Liver (tissue), 9 donors: ENCODE measurements around the gene LLGL2. TPM values are rescaled to one million over a fixed set of nuclear protein-coding genes. Genes with fewer than 3 reads are reported as not detected.

Experiments used
- DNase-seq: peaks from one replicate; pipeline ENCODE4 v3.0.0-alpha.2; 2017; ENCODE audit warnings: low spot score
- H3K27ac ChIP-seq, 2 donors: one replicate each; pipeline ENCODE4 v1.7.0; 2013; ENCODE audit warnings: inconsistent platforms in 2 of 2, low read length in 2 of 2, control low read depth in 1 of 2, low read depth in 1 of 2, mild to moderate bottlenecking in 1 of 2
- H3K27me3 ChIP-seq, 4 donors: one replicate each; pipeline versions ENCODE4 v1.6.1 to v1.7.0; 2013; ENCODE audit warnings: low read length in 3 of 4, inconsistent platforms in 1 of 4, mild to moderate bottlenecking in 1 of 4, moderate library complexity in 1 of 4; ENCODE audit not compliant: control insufficient read depth in 4 of 4, insufficient read depth in 4 of 4
- H3K36me3 ChIP-seq, 4 donors: one replicate each; pipeline versions ENCODE4 v1.6.1 to v1.7.0; 2013; ENCODE audit warnings: low read length in 3 of 4, mild to moderate bottlenecking in 3 of 4, low read depth in 1 of 4, moderate library complexity in 1 of 4; ENCODE audit not compliant: control insufficient read depth in 4 of 4, insufficient read depth in 3 of 4
- H3K4me1 ChIP-seq, 4 donors: one replicate each; pipeline versions ENCODE4 v1.6.1 to v1.7.0; 2013; ENCODE audit warnings: low read length in 3 of 4, mild to moderate bottlenecking in 3 of 4, moderate library complexity in 1 of 4; ENCODE audit not compliant: control insufficient read depth in 4 of 4, insufficient read depth in 4 of 4
- H3K4me3 ChIP-seq, 3 donors: one replicate each; pipeline versions ENCODE4 v1.6.1 to v1.7.0; 2013; ENCODE audit warnings: low read length in 3 of 3, control low read depth in 1 of 3, low read depth in 1 of 3, mild to moderate bottlenecking in 1 of 3
- H3K9ac ChIP-seq, 2 donors: one replicate each; pipeline ENCODE4 v1.7.0; 2013; ENCODE audit warnings: low read length in 2 of 2, mild to moderate bottlenecking in 2 of 2, moderate library complexity in 2 of 2, control low read depth in 1 of 2, low read depth in 1 of 2
- H3K9me3 ChIP-seq, 4 donors: one replicate each; pipeline versions ENCODE4 v1.6.1 to v1.7.0; 2013; ENCODE audit warnings: low read length in 3 of 4; ENCODE audit not compliant: control insufficient read depth in 4 of 4
- EGR1 ChIP-seq, 2 donors: IDR thresholded peaks; 2 replicates each; pipeline ENCODE4 v1.6.1; 2016 to 2018; ENCODE audit warnings: antibody characterized with exemption in 2 of 2, low read depth in 2 of 2
- FOXA1 ChIP-seq: IDR thresholded peaks from 2 replicates; pipeline ENCODE4 v1.6.1; 2016; ENCODE audit warnings: antibody characterized with exemption
- FOXA2 ChIP-seq: IDR thresholded peaks from 2 replicates; pipeline ENCODE4 v1.6.1; 2016; ENCODE audit warnings: antibody characterized with exemption
- GABPA ChIP-seq, 2 donors: IDR thresholded peaks in 1 of 2; conservative IDR thresholded peaks in 1 of 2; 2 replicates each; pipeline ENCODE4 v1.6.1; 2016; ENCODE audit warnings: antibody characterized with exemption in 2 of 2, mild to moderate bottlenecking in 1 of 2, moderate library complexity in 1 of 2
- HNF4A ChIP-seq, 2 donors: conservative IDR thresholded peaks; 2 replicates each; pipeline ENCODE4 v1.6.1; 2016; ENCODE audit warnings: antibody characterized with exemption in 2 of 2, mild to moderate bottlenecking in 2 of 2
- HNF4G ChIP-seq: IDR thresholded peaks from 2 replicates; pipeline ENCODE4 v1.6.1; 2016; ENCODE audit warnings: antibody characterized with exemption
- JUND ChIP-seq, 2 donors: IDR thresholded peaks; 2 replicates each; pipeline ENCODE4 v1.6.1; 2016; ENCODE audit warnings: antibody characterized with exemption in 2 of 2
- NR2F2 ChIP-seq: IDR thresholded peaks from 2 replicates; pipeline ENCODE4 v1.6.1; 2016; ENCODE audit warnings: antibody characterized with exemption
- RAD21 ChIP-seq, 2 donors: IDR thresholded peaks; 2 replicates each; pipeline ENCODE4 v1.6.1; 2016; ENCODE audit warnings: antibody characterized with exemption in 2 of 2, mild to moderate bottlenecking in 2 of 2
- SP1 ChIP-seq: IDR thresholded peaks from 2 replicates; pipeline ENCODE4 v1.6.1; 2018; ENCODE audit warnings: antibody characterized with exemption, mild to moderate bottlenecking
- YY1 ChIP-seq: IDR thresholded peaks from 2 replicates; pipeline ENCODE4 v1.6.1; 2016; ENCODE audit warnings: antibody characterized with exemption, mild to moderate bottlenecking
- WGBS: extraction: QIAGEN DNeasy Blood & Tissue Kit; methylation state at CpG from one replicate; pipeline ENCODE4 v1.1.7; 2013; 5-methylcytosine and 5-hydroxymethylcytosine counted together
- polyA plus RNA-seq, 2 donors: library from polyadenylated mRNA; stranded (reverse) in 1 of 2; unstranded in 1 of 2; fragments of 200-250 nt in 1 of 2; fragments of >200 nt in 1 of 2; fragmentation: Nextera tagmentation in 1 of 2; extraction: Ambion mirVana in 1 of 2; gene quantifications; one replicate each; pipeline versions ENCODE4 v1.2.1 to v1.2.3, GENCODE V29; 2013 to 2015
- total RNA-seq, 2 donors: library from RNA; depleted of rRNA; stranded (reverse); fragments of >200 nt; gene quantifications; one replicate each; pipeline ENCODE4 v1.2.3, GENCODE V29; 2014
- TF ChIP-seq, protein P1 (sequence below): fragments of 150-350 bp; IDR thresholded peaks from 2 replicates; pipeline ENCODE4 v1.5.1; 2017; ENCODE audit warnings: improper control_type of control experiment, low read depth, low read length; ENCODE audit not compliant: missing input control
- TF ChIP-seq, protein P2 (sequence below): IDR thresholded peaks from 2 replicates; pipeline ENCODE4 v1.6.1; 2016; ENCODE audit warnings: antibody characterized with exemption
- TF ChIP-seq, protein P3 (sequence below): IDR thresholded peaks from 2 replicates; pipeline ENCODE4 v1.6.1; 2016; ENCODE audit warnings: antibody characterized with exemption
- TF ChIP-seq, protein P4 (sequence below): IDR thresholded peaks from 2 replicates; pipeline ENCODE4 v1.6.1; 2016; ENCODE audit warnings: antibody characterized with exemption, mild to moderate bottlenecking
- donor health status: healthy.
- donor health status: healthy.
- donor health status: healthy.
- donor health status: healthy.
- donor health status: healthy.

The LLGL2 gene
- total and polyA plus RNA-seq, 4 donors, result 23.2 to 69.6 (median 38.5) TPM

DNA sequence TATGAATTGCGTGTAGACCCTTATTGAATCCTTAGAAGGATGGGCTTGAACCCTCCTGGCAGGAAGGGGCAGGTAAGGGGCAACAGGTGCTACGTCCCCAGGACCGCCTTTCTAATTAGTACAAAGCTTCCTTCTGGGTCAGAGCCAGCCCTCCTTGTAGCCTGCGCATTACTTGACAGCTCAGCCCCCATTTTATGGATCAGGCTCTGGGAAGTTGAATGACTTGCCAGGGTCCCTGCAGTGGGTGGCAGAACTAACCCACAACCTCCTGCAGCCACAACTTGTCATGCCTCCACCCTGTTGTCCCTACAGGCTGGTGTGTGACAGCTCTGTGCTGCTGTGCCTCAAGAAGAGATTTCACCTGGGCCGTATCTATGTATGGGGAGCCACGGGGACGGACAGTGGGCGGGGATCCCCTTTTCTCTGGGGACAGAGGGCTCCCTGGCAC is 64.8 kb downstream of the LLGL2 start:
- no peaks in the 10 kb centered on the region for H3K9me3 ChIP-seq
- H3K27ac ChIP-seq, result no peak overlapping the region
- H3K4me3 ChIP-seq, result no peak overlapping the region
- 90% methylated on average over 8 of the region's 8 CpGs for WGBS
- TF ChIP-seq FOXA1, result no peak
- TF ChIP-seq JUND (IDR thresholded peaks at IDR 0.05), result no peak
- TF ChIP-seq, protein P1, sequence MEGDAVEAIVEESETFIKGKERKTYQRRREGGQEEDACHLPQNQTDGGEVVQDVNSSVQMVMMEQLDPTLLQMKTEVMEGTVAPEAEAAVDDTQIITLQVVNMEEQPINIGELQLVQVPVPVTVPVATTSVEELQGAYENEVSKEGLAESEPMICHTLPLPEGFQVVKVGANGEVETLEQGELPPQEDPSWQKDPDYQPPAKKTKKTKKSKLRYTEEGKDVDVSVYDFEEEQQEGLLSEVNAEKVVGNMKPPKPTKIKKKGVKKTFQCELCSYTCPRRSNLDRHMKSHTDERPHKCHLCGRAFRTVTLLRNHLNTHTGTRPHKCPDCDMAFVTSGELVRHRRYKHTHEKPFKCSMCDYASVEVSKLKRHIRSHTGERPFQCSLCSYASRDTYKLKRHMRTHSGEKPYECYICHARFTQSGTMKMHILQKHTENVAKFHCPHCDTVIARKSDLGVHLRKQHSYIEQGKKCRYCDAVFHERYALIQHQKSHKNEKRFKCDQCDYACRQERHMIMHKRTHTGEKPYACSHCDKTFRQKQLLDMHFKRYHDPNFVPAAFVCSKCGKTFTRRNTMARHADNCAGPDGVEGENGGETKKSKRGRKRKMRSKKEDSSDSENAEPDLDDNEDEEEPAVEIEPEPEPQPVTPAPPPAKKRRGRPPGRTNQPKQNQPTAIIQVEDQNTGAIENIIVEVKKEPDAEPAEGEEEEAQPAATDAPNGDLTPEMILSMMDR, result no peak
- TF ChIP-seq GABPA (IDR thresholded peaks at IDR 0.05 in 1 of 2, conservative IDR thresholded peaks at IDR 0.05 in 1 of 2), result no peak
- no peak for TF ChIP-seq HNF4A (conservative IDR thresholded peaks at IDR 0.05)
- TF ChIP-seq FOXA2, result no peak
- no peak for TF ChIP-seq SP1
- TF ChIP-seq, protein P2, sequence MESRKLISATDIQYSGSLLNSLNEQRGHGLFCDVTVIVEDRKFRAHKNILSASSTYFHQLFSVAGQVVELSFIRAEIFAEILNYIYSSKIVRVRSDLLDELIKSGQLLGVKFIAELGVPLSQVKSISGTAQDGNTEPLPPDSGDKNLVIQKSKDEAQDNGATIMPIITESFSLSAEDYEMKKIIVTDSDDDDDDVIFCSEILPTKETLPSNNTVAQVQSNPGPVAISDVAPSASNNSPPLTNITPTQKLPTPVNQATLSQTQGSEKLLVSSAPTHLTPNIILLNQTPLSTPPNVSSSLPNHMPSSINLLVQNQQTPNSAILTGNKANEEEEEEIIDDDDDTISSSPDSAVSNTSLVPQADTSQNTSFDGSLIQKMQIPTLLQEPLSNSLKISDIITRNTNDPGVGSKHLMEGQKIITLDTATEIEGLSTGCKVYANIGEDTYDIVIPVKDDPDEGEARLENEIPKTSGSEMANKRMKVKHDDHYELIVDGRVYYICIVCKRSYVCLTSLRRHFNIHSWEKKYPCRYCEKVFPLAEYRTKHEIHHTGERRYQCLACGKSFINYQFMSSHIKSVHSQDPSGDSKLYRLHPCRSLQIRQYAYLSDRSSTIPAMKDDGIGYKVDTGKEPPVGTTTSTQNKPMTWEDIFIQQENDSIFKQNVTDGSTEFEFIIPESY, result no peak
- no peak for TF ChIP-seq RAD21 (IDR thresholded peaks at IDR 0.05)
- TF ChIP-seq NR2F2, result no peak
- TF ChIP-seq HNF4G, result no peak
- TF ChIP-seq EGR1 (IDR thresholded peaks at IDR 0.05; ENCODE audit: low read depth in 2 of 2), result no peak
- TF ChIP-seq YY1, result no peak
- TF ChIP-seq, protein P3, sequence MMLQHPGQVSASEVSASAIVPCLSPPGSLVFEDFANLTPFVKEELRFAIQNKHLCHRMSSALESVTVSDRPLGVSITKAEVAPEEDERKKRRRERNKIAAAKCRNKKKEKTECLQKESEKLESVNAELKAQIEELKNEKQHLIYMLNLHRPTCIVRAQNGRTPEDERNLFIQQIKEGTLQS, result no peak
- H3K27me3 ChIP-seq, result no peaks in the 10 kb centered on the region
- no peak overlapping the region for H3K9ac ChIP-seq
- peaks cover 3 to 13% (median 8%) of the 10 kb centered on the region in 4 donors for H3K4me1 ChIP-seq
- DNase-seq, result no peak
- peaks cover 0 to 1% (median 0%) of the 10 kb centered on the region in 4 donors for H3K36me3 ChIP-seq

DNA sequence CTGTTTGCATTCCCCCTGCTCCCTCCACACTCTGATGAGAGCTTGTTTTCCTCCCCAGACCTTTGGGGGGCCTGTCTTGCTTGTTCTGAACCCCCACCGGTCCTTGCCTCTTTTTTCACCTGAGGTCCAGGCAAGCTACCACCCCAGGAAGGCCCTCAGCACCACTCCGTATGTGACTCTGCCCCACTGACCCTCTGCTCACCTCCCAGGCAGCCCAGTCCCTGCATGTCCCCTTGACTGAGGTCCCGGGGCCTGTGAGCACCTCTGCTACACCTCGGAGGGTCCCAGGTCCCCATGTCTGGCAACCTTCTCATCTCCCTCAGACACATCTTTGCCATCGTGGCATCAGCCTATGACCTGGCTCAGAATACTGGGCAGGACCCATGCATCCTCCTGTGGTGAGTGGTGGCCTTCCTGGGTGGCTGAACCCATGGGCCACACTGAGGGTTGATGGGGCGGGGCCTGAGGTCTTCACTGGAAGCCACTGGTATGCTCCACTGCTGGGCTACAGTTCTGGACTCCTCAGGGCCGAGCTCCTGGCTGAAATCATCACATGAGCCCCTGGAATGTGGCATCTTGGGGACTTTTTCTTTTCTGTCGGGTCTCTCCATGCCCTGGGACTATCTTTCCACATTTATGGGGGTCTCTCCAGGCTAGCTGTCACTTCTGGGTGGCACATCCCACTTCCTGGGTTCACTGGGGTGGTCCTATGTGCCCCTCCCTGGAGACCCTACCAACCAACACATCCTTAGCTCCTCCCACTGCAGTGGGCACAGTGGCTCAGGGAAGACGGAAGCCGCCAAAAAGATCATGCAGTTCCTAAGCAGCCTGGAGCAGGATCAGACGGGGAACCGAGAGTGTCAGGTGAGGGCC is 65.6 kb downstream of the LLGL2 start:
- no peak for DNase-seq
- TF ChIP-seq, protein P4, sequence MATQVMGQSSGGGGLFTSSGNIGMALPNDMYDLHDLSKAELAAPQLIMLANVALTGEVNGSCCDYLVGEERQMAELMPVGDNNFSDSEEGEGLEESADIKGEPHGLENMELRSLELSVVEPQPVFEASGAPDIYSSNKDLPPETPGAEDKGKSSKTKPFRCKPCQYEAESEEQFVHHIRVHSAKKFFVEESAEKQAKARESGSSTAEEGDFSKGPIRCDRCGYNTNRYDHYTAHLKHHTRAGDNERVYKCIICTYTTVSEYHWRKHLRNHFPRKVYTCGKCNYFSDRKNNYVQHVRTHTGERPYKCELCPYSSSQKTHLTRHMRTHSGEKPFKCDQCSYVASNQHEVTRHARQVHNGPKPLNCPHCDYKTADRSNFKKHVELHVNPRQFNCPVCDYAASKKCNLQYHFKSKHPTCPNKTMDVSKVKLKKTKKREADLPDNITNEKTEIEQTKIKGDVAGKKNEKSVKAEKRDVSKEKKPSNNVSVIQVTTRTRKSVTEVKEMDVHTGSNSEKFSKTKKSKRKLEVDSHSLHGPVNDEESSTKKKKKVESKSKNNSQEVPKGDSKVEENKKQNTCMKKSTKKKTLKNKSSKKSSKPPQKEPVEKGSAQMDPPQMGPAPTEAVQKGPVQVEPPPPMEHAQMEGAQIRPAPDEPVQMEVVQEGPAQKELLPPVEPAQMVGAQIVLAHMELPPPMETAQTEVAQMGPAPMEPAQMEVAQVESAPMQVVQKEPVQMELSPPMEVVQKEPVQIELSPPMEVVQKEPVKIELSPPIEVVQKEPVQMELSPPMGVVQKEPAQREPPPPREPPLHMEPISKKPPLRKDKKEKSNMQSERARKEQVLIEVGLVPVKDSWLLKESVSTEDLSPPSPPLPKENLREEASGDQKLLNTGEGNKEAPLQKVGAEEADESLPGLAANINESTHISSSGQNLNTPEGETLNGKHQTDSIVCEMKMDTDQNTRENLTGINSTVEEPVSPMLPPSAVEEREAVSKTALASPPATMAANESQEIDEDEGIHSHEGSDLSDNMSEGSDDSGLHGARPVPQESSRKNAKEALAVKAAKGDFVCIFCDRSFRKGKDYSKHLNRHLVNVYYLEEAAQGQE, result no peak
- no peak for TF ChIP-seq GABPA (IDR thresholded peaks at IDR 0.05 in 1 of 2, conservative IDR thresholded peaks at IDR 0.05 in 1 of 2)
- TF ChIP-seq, protein P2, result no peak
- TF ChIP-seq, protein P3, result no peak
- TF ChIP-seq NR2F2, result no peak
- Histone ChIP-seq H3K4me3 (no peak overlapping the region), H3K27me3 (no peaks in the 10 kb centered on the region), H3K9ac (no peak overlapping the region), H3K27ac (no peak overlapping the region), H3K36me3 (peaks cover 0 to 1% (median 0%) of the 10 kb centered on the region in 4 donors), H3K9me3 (no peaks in the 10 kb centered on the region), H3K4me1 (peaks cover 3 to 13% (median 8%) of the 10 kb centered on the region in 4 donors)
- WGBS, result 89% methylated on average over 12 of the region's 12 CpGs
